Cardiac ventricle fibroblast (primary cell): ENCODE data around the gene CEACAM8. TPM values are rescaled to one million over a fixed set of nuclear protein-coding genes. Genes with fewer than 3 reads are reported as not detected.

Source experiments
- total RNA-seq: library from RNA; depleted of rRNA; stranded (reverse); fragments of >200 nt; gene quantifications from 2 replicates; pipeline ENCODE4 v1.2.3, GENCODE V29; 2015

Gene CEACAM8
- total RNA-seq: not detected in 2 replicates

DNA sequence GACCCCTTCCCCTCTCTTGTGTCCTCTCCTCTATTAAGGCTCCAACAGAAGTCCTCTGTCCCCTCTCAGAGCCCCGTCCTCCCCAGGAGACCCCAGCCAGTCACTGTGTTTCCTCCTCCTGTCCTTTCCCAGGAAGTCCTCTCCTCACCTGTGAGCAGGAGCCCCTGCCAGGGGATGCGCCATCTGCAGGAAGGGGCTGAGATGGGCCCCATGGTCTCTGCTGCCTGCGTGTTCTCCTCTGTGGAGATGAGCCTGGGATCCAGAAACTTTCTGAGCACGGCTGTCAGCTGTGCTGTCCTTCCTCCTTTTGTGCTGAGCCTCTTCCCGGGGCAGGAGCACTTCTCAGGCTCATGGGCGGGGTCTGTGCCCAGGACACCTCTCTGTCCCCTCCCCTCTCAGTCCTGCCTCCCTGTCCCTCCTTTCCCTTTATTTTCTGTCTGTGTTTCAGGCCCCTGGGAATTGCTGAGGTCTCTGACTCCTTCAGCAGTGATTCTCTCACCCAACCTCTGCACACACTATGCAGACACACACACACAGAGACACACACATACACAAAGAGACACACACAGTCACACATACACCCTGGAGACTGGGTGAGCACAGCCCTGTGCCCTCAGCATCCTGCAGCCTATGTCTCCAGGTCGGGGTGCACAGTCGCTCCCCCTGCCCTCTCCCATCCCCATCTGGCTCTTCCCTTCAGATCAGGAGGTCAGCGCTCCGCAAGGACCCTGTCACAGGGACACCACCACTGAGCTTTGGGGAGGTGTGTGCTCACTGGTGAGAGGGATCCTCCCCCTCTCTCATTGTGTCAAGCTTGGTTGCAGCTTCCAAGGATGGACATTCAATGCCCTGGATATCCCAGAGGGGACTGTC is at the start of gene CEACAM8:
Gene CEACAM8, minus strand, starts transcription at position 308 of the 873 bp plus-strand sequence. Its CDS starts 96 bp downstream, at position 212.

Other genes with a start within 250 kb of the CEACAM8 start
- gene CNFN, start 204.6 kb downstream of the CEACAM8 start, total RNA-seq: not detected in 2 replicates
- gene LIPE, start 167.5 kb downstream of the CEACAM8 start, total RNA-seq: 3.8 and 3.9 TPM in 2 replicates
- not detected in 2 replicates for gene CXCL17, start 152.0 kb downstream of the CEACAM8 start, total RNA-seq
- not detected in 2 replicates for gene CEACAM1, start 66.4 kb downstream of the CEACAM8 start, total RNA-seq
- gene PSG3, start 145.6 kb upstream of the CEACAM8 start, total RNA-seq: not detected in 2 replicates
- not detected in 2 replicates for gene PSG8, start 170.8 kb upstream of the CEACAM8 start, total RNA-seq